Measurements from ENCODE around the gene UNC5B. TPM values are rescaled to one million over a fixed set of nuclear protein-coding genes. Genes with fewer than 3 reads are reported as not detected.

UNC5B gene
- total RNA-seq, 1 donor from 2014 or later: not detected

GRCh38 chr10:71262027-71262426, 49.7 kb downstream of the UNC5B start:
- ChIA-PET POLR2A (no interaction called here), CTCF (no interaction called here)
- Mint-ChIP-seq H3K9me3 (no peaks in the 10 kb centered on the region), H3K27ac (no peak overlapping the region), H3K4me3 (no peak overlapping the region), H3K4me1 (no peaks in the 10 kb centered on the region), H3K27me3 (peaks cover 10% of the 10 kb centered on the region), H3K36me3 (ENCODE audit: low read depth) (no peaks in the 10 kb centered on the region)
- DNase-seq (no peak), ATAC-seq (ENCODE audit: low read depth) (no peak)
- no peak for TF ChIP-seq CTCF (IDR thresholded peaks at IDR 0.05)
- intact Hi-C loops (cut with micrococcal nuclease): no loop called here

DNA sequence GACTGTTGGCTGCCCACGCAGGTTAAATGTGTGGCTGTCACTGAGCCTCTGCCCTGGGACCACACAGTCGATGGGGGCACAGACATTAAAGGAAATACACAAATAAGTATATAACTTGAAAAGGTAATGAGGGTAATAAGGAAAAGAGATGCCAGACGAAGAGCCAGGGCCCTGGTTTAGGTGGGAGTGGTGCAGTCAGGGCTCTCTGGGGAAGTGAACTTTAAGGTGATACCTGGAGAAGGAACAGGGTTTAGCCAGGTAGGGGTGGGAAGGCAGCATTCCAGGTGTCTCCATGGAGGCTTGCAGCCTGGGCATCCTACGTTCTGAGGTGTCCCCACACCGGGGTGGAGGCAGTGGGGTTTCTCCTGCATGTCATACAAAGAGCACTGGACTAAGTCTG, 50.4 kb downstream of the UNC5B start:
- H3K4me3 Mint-ChIP-seq: no peak overlapping the region
- intact Hi-C loops (cut with micrococcal nuclease): no loop called here
- no peak overlapping the region for H3K27ac Mint-ChIP-seq
- ATAC-seq (ENCODE audit: low read depth): no peak
- CTCF ChIA-PET: no interaction called here
- no peak for DNase-seq
- POLR2A ChIA-PET: no interaction called here
- no peaks in the 10 kb centered on the region for H3K9me3 Mint-ChIP-seq
- TF ChIP-seq CTCF (IDR thresholded peaks at IDR 0.05): no peak
- H3K27me3 Mint-ChIP-seq: peaks cover 3% of the 10 kb centered on the region
- no peaks in the 10 kb centered on the region for H3K4me1 Mint-ChIP-seq
- no peaks in the 10 kb centered on the region for H3K36me3 Mint-ChIP-seq (ENCODE audit: low read depth)

DNA sequence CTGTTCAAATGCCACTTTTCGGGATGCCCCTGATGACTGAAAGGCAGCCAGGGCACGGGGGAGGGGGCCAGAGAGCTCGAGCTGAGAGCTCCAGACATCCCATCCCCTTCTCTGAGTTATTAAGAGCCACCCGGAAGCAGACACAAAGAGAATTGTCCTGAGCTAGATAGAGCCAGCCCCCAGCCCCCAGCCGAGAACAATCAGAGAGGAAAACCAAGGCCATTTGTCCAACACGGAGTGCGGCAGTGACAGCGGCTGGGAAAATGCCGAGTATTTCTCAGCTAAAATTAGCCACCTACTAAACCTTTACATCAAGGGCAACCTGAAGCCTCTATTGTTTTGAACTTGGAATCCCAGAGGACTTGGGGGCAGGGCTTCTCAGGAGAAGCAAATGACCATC, 51.0 kb downstream of the UNC5B start:
- Mint-ChIP-seq H3K36me3 (ENCODE audit: low read depth) (no peaks in the 10 kb centered on the region), H3K27me3 (peaks cover 2% of the 10 kb centered on the region), H3K9me3 (no peaks in the 10 kb centered on the region), H3K4me1 (no peaks in the 10 kb centered on the region), H3K4me3 (no peak overlapping the region), H3K27ac (no peak overlapping the region)
- ChIA-PET POLR2A (no interaction called here), CTCF (no interaction called here)
- ATAC-seq (ENCODE audit: low read depth) (no peak), DNase-seq (no peak)
- no peak for TF ChIP-seq CTCF (IDR thresholded peaks at IDR 0.05)
- intact Hi-C loops (cut with micrococcal nuclease): no loop called here

DNA sequence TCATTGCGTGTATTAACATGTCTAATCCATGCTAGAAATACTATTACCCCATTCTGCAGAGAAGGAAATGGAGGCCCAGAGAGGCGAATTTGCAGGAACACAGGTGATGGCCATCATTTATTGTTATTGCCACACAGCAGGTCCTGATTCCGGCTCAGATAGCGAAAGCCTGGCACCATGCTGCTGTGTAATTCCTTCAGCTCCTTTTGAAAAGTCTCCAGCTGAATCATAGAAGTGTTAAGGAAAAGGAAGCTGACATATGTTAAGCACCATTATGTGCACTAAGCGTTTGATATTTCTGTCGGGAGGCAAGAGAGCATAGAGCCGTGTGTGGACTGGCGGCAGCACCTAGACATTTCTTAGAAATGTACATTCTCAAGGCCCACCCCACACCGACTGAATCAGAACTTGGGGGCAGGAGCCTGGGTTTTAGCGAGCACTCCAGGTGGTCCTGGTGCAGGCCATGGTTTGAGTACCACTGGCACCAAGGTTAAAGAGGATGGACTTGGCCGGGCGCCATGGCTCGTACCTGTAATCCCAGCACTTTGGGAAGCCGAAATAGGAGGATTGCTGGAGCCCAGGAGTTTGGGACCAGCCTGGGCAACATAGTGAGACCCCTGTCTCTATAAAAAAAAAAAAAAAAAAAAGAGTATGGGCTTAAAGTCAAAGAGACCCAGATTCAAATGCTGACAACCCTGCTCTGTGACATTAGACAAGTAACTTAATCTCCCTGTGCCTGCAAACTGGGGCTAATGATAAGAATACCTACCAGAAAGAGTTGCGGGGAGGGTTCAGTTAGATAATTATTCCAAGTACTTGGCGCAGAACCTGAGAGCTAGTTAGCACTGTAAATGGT, 52.2 kb downstream of the UNC5B start:
- Mint-ChIP-seq H3K27ac (no peak overlapping the region), H3K36me3 (ENCODE audit: low read depth) (no peaks in the 10 kb centered on the region), H3K27me3 (peaks cover 4% of the 10 kb centered on the region), H3K4me3 (no peak overlapping the region), H3K4me1 (no peaks in the 10 kb centered on the region), H3K9me3 (no peaks in the 10 kb centered on the region)
- DNase-seq: no peak
- ATAC-seq (ENCODE audit: low read depth): no peak
- ChIA-PET POLR2A (no interaction called here), CTCF (no interaction called here)
- intact Hi-C loops (cut with micrococcal nuclease): no loop called here
- no peak for TF ChIP-seq CTCF (IDR thresholded peaks at IDR 0.05)

DNA sequence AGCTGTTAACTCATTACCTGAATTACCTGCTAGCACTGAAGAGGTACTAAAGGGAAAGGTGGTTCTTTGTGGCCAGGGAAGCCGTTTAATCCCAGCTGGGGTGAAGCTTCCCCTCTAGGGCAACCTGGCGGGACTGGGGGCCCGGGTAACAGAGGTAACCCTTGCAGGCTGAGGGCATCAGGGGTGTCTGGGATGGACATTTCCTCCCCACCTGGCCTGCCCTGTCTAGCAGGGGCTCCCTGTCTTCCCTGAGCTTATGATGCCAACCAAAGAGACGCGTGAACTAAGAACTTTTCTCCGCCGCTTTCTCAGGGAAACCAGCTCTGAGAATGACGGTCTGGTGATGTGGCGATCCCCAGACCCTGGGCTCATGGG, 52.8 kb downstream of the UNC5B start:
- H3K4me3 Mint-ChIP-seq: no peak overlapping the region
- no peaks in the 10 kb centered on the region for H3K36me3 Mint-ChIP-seq (ENCODE audit: low read depth)
- no peaks in the 10 kb centered on the region for H3K4me1 Mint-ChIP-seq
- no peaks in the 10 kb centered on the region for H3K9me3 Mint-ChIP-seq
- POLR2A ChIA-PET: no interaction called here
- TF ChIP-seq CTCF (IDR thresholded peaks at IDR 0.05): no peak
- DNase-seq (no peak), ATAC-seq (ENCODE audit: low read depth) (no peak)
- no peak overlapping the region for H3K27ac Mint-ChIP-seq
- peaks cover 5% of the 10 kb centered on the region for H3K27me3 Mint-ChIP-seq
- CTCF ChIA-PET: no interaction called here
- intact Hi-C loops (cut with micrococcal nuclease): no loop called here

Data from activated B cell treated with CpG ODN at 0.5 μM for 24 hours (primary cell).